ENCODE results near the gene SF3A2. TPM values are rescaled to one million over a fixed set of nuclear protein-coding genes. Genes with fewer than 3 reads are reported as not detected.
A peak's percentile ranks its signal among the peaks of the same experiment; 100 is the strongest.
"Not testable (repeated sequence)": the region's sequence is repeated elsewhere in the genome, so short reads cannot be mapped to it uniquely, and the experiment has no call there.

SF3A2 gene, protein sequence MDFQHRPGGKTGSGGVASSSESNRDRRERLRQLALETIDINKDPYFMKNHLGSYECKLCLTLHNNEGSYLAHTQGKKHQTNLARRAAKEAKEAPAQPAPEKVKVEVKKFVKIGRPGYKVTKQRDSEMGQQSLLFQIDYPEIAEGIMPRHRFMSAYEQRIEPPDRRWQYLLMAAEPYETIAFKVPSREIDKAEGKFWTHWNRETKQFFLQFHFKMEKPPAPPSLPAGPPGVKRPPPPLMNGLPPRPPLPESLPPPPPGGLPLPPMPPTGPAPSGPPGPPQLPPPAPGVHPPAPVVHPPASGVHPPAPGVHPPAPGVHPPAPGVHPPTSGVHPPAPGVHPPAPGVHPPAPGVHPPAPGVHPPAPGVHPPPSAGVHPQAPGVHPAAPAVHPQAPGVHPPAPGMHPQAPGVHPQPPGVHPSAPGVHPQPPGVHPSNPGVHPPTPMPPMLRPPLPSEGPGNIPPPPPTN
- 10 to 100 TPM; 48.0 to 78.1 (median 59.7) TPM for polyA plus RNA-seq (ENCODE audit: insufficient read length in 10 of 10)
- long read RNA-seq, donor 1, transcript SF3A2-201 (9 exons, 1,963 nt), result major isoform, 23 of 39 reads
- long read RNA-seq, donor 1, partial matches to known transcripts, result 14 of 39 reads
- long read RNA-seq, donor 1, other reads (novel, unspliced or antisense), result 0 of 39 reads
- long read RNA-seq, donor 2, transcript SF3A2-201 (9 exons, 1,963 nt), result major isoform, 21 of 25 reads
- long read RNA-seq, donor 2, partial matches to known transcripts, result 0 of 25 reads
- long read RNA-seq, donor 2, other reads (novel, unspliced or antisense), result 0 of 25 reads
- long read RNA-seq, donor 3, result 0 reads
- long read RNA-seq, donor 4, transcript SF3A2-201 (9 exons, 1,963 nt), result major isoform, 8 of 9 reads
- long read RNA-seq, donor 4, partial matches to known transcripts, result 0 of 9 reads
- long read RNA-seq, donor 4, other reads (novel, unspliced or antisense), result 0 of 9 reads
- long read RNA-seq, donor 5, transcript SF3A2-201 (9 exons, 1,963 nt), result major isoform, 33 of 187 reads
- long read RNA-seq, donor 5, partial matches to known transcripts, result 118 of 187 reads
- long read RNA-seq, donor 5, other reads (novel, unspliced or antisense), result 30 of 187 reads
- long read RNA-seq, donor 6, transcript SF3A2-201 (9 exons, 1,963 nt), result major isoform, 25 of 32 reads
- long read RNA-seq, donor 6, partial matches to known transcripts, result 6 of 32 reads
- long read RNA-seq, donor 6, other reads (novel, unspliced or antisense), result 0 of 32 reads
- long read RNA-seq, donor 7, transcript SF3A2-201 (9 exons, 1,963 nt), result major isoform, 11 of 12 reads
- long read RNA-seq, donor 7, partial matches to known transcripts, result 0 of 12 reads
- long read RNA-seq, donor 7, other reads (novel, unspliced or antisense), result 0 of 12 reads
- long read RNA-seq, donor 8, transcript SF3A2-201 (9 exons, 1,963 nt), result major isoform, 15 of 23 reads
- long read RNA-seq, donor 8, partial matches to known transcripts, result 7 of 23 reads
- long read RNA-seq, donor 8, other reads (novel, unspliced or antisense), result 0 of 23 reads
- long read RNA-seq, donor 9, partial matches to known transcripts, result 0 of 3 reads
- long read RNA-seq, donor 9, other reads (novel, unspliced or antisense), result 0 of 3 reads

DNA sequence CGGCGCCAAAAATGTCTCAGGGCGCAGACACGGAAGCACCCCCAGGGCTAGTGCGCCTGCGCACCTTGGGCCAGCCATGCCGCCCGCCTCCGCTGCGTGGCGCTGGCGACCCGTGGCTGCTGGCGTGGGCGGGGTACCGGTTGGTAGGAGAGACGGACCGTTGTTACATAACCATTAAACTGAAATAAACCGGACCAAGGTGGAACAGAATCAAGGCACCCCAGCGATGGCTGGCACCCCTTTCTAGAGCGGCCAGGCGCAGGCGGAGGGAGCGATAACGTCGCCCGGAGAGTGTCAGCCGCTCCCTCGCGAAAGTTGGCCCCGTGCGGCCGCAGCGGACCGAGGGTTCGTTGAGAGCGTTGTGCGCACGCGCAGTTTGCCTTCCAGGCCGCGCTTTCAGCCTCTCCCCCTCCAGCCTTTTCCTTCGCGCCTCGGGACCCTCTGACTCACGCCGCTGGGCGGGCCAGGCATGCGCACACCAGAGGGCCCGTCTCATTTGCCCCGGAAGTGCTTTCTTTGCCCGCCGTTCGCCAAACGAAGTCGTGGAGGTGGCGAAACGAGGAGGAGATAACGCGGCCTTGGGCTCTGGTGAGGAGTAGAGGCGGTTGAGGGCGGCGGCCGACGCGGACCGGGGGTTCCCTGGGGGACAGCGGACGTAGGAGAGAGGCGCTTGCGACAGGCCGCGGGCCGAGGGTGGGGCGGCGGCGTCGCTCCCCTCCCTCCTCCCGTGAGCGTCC lies at the start of gene SF3A2, which contains the start of gene PLEKHJ1:
Gene SF3A2 (plus strand): TSS at position 511 of the 737 bp plus-strand sequence. CDS start 6,595 bp downstream, outside the sequence.
Gene PLEKHJ1 (minus strand): TSS at position 16 of the 737 bp plus-strand sequence. CDS start 81 bp downstream, outside the sequence.
- peak; percentile 98 to 100 (median 99) for DNase-seq

DNA sequence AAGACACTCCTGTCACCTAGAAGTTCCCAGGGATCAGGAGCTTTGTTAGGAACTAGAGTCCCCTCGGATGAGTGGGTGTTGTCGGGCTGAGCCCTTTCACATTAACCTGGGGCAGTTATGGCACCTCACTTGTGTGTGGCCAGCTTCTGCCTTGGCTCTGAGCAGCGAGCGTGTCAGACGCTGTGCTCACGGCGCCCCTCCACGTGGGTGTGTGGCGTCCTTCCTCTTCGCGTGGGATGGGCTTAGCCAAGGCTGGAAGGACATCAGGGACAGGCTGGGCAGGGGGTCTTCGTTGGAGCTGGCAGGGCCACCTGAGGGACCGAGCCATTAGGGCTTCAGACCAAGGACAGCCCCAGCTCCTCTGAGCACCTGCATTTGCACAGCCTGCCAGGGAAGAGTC lies 49.5 kb upstream of the SF3A2 start:
- DNase-seq, result no peak

DNA sequence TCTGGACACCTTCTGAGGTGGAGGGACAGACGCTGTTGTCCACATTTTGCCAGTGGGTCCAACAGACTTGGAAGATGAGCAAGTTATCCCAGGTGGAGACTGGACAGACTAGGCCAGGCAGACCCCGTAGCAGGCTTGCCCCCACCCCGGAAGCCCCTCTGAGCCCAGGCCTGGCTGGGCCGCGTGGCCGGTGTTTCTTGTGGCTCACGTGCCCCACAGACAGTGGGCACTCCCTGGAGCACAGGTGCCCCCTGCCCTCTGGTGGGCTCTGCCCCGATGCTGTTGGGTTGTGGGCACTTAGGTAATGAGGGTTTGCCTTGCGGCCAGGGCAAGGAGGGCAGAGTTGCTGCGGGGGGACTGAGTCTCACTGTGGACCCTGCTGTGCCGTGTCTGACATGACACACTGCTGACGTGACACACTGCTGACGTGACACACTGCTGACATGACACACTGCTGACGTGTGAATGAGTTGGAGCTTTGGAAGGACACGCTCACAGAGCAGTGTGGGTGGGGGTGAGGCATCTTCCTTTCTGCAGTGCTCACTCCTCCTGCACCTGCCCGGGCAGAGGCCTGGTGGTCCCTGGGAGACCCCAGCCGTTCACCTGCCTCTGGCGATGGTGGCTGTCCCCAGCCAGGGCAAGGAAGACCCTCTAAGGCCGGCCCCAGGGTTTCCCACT lies 47.8 kb upstream of the SF3A2 start:
- DNase-seq, result no peak

DNA sequence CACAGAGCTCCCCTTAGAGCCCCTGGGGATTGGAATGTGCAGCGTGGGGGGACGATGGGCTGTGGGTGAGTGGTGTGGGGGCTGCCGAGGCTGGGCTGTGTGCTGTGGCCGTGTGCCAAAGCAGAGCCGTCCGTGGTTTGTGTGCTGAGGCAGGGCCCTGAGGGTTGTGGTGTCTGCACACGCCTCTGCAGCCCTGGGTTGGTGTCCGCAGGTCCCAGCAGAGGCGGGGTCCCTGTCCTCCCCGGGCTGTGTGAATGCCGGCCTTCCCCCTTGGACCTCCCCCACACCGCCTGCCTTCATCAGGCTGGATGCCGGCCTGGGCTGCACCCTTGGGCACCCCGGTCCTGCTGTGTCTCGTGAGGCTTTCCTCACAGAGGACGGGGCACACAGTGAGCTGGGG lies 46.7 kb upstream of the SF3A2 start:
- no peak for DNase-seq

DNA sequence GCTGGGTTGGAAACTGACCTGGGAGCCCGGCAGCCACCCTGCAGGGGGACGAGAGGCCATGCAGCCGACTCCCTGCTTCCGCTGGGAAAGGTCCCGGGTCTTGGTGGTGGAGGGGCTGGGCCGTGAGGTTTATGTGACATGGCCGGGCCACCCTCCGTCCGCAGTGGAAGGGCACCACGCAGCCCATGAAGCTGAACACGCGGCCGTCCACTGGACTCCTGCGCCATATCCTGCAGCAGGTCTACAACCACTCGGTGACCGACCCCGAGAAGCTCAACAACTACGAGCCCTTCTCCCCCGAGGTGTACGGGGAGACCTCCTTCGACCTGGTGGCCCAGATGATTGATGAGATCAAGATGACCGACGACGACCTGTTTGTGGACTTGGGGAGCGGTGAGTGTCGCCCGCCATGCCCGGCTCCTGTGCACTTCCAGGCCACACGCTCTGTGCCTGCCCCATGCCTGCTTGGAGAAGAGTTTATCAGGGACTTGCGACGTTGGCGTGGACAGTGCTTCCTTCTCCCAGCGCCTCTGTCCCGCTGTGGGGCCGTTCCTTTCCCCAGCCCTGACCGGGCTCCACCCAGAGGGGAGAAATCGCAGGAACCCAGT lies 45.7 kb upstream of the SF3A2 start:
- DNase-seq, result no peak

DNA sequence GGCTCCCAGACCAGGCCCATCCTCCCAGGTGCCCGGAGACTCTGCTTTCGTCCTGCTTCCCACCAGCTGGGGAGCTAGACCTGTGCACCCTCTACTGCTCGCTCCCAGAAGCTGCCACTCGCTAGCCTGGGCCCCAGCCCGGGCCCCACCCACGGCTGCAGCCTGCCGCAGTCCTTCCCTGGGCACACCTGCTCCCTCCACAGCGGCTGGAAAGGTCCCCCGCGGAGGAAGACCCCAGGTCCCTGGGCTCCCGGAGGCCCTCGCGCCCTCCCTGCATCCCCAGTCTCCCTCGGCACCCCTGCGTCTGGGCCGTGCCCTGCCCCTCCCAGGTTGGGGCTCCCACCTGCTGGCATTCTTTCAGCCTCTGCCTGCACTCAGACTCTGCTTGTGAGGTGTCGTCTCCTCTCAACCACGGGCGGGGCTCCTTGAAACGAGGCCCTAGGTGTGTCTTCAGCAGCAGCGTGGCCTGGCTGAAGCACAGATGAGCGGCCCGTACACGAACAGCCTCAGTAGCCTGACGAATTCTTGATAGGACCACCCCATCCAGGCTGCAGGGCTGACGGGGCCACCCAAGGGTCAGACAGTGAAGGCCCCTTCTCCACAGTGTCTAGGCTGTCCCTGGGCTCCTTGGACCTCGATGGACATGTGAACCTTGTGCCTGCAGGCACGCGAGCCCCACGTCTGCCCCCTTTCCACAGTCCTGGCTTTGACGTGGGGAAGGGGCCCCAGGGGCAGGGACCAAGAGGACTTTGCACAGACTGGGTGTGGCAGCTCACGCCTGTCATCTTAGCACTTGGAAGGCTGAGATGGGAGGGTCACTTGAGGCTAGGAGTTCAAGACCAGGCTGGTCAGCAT lies 44.9 kb upstream of the SF3A2 start:
- DNase-seq, result no peak

DNA sequence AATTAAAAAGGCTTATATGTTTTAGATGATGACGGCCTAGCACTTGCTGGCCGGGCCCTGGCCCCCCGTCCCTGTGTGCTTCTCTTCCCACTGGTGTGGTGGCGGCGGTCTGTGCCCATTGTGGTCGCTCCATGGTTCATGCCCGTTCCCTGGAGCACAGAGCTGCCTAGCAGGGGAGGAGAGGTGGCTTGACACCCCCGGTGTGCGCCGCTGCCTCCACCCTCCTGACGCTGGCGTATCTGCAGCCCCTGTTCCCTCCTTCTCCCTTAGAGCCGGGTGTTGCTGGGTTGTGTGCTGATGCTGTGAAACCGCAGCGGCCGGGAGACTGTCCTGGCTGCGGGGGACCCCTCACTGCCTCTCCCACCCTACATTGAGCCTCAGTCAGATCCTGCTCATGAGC lies 43.8 kb upstream of the SF3A2 start:
- no peak for DNase-seq

DNA sequence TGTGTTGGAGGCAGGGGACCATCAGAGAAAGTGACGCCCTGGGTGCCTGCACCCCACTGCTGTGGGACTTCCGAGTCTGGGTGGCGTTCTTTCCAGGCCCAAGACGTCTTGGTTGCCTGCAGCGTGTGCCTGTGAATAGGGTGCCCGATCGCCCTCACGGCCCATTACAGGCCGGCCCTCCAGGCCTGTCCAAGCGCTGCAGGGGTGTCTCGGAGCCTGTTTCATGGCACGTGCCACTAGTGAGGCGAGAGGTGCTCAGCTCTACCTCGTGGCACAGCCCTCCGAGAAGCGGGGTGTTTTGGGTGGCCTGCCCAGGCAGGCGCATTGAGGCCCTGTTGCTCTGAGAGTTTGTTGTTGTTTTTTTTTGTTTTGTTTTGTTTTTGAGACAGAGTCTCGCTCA lies 42.8 kb upstream of the SF3A2 start:
- DNase-seq, result no peak

DNA sequence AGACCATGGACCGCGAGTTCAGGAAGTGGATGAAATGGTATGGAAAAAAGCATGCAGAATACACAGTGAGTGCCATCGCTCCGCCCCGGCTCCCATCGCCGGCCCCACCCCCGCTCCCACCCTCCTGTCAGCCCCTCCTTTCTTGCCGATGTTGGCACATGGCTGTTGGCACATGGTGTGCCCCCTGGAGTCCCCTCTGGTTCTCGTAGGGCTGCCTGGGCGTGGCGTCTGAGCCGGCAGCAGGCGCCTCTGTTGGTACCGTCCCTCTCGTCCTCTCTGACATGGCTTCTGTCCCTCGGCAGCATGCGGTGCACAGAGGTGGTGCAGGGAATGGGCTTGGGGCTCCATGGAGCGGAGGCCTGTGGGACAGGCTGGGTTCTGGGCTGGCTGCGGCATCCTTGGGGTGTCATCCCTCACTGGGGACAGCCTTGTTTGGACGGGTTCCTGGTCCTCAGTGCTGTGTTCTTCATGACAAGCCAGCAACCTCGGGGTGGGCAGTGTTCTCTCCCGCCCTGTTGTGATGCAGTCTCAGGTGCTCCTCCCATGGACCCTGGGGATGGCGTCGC lies 42.0 kb upstream of the SF3A2 start:
- DNase-seq, result no peak

DNA sequence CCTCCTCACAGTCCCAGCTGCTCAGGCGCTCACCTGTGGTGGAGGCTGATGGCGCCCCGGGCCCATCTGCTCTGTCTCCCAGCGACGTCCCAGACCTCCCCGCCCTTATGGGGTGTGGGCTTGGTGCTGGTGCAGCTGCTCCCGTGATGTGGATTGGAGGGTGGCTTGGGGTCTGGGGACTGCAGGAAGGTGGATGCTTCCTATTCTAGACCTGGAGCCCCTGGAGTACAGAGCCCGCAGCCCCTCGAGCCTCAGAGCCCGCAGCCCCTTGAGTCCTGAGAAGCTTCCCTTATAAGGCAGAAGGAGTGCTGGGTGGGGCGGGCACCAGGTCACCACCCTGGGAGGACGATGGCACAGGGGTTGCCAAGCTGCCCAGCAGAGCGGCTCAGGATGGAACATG lies 41.3 kb upstream of the SF3A2 start:
- no peak for DNase-seq

DNA sequence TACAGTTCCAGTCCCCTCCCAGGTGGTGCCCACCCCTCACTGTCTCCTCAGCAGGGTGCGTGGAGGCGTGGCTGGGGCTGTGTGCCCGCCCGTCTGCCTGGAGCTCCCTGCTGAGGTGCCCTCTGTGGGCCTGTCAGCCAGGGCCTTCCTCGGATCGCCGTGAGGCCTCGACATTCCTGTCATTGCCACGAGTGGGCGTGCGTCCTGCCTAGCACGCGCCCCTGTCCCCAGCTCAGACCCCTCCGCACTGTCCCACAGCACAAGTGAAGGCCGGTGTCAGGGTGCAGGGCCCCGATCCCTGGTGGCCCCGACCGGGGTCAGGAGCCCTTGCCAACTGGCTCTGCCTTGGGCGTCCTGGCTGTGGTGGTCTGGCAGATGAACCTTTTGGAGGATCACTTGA lies 40.7 kb upstream of the SF3A2 start:
- no peak for DNase-seq

DNA sequence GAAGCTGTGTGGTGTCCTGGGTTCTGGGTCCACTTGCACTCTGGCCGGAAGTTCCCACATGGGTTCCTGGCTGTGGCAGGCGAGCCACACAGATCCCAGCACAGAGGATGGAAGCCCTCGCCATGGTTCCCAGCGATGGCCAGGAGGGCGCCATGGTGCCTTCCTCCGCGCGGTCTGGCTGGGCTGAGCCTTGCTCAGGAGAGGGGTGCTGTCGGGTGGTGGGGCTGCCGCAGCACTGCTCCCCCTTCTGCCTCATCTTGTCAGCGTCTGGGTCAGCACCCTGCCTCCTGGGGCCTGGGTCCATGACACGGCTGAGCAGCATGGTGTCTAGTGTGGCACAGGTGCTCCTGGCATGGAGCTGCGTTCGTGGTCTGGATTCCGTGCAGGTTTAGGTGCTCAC lies 39.4 kb upstream of the SF3A2 start:
- DNase-seq, result no peak

DNA sequence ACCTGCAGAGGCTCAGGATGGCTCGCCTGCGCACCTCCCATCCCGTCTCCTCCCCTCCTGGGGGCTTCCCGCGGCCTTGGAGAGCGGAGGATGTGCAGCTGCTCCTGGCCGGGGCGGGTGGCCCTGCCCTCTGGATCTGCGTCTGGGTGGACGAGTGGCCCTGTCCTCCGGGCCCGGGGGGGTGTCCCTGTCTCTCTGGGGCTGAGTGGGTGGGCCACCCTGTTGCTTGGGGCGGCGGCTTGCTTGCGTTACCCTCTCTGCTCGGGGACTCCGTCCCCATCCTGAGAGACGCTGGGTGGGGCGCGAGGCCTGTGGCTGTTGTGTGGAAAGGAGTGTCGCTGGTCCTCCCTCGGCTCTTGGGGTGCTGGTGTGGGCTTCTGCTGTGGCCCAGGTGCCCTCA lies 38.3 kb upstream of the SF3A2 start:
- no peak for DNase-seq

DNA sequence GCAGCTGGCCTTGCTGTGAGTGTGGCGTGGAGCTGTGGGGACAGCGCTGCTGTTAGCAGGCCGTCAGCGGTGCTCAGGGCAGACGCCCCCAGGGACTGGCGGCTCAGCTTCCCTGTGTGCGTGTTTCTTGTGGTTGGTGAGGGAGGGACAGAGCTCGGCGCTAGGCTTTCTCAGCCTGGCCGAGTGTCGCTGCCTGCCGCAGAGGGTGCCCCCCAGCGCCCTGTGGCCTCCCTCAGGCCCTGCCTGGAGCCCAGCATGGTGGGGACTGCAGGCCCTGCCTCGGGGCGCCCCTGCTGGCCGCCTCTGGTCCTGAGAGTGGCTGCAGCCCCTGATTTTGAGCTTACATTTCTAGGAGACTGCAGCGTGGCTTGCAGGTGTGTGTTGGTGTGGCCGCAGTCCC lies 37.4 kb upstream of the SF3A2 start:
- no peak for DNase-seq

DNA sequence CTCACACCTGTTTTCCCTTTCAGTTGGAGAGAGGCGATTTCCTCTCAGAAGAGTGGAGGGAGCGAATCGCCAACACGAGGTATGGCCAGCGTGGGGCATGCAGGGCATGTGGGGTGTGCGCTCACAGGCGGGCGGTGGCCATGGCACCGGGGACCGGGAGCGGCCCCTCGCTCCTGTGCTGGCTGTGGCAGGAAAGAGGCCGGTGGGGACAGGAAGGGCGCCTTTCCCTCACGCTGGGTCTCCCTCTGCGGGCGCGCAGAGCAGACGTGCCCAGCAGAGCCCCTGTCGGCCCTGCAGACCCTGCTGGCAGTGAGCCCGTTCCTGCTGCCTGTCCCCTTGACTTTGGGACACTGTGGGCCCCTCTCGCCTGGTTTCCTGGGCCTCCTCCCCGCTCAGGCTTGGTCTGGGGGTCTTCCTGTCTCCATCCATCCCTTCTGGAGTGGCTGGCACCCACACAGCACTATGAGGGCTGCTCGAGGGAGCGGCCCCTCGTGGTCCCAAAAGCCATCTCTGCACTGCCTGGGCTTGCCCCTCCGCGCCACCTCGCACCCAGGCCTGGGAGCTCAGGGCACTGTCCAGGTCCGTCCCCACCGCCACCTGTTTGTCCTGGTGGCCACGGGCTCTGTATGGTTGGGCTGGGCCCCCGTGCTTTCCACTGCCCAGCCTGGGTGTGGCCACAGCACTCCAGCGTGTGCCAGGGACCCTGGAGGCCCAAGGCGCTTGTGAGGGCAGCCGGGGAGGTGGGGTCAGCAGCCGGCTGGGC lies 36.6 kb upstream of the SF3A2 start:
- no peak for DNase-seq

DNA sequence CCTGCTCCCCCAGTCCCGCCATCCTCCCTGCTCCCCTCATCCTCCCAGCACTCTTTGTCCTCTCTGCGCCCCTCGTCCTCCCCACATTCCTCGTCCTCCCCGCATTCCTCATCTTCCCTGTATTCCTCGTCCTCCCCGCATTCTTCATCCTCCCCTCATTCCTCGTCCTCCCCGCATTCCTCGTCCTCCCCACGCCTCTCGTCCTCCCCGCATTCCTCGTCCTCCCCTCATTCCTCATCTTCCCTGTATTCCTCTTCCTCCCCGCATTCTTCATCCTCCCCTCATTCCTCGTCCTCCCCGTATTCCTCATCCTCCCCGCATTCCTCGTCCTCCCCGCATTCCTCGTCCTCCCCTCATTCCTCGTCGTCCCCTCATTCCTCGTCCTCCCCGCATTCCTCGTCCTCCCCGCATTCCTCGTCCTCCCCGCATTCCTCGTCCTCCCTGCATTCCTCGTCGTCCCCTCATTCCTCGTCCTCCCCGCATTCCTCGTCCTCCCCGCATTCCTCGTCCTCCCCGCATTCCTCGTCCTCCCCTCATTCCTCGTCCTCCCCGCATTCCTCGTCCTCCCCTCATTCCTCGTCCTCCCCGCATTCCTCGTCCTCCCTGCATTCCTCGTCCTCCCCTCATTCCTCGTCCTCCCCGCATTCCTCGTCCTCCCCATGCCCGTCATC lies 35.9 kb upstream of the SF3A2 start:
- not testable (repeated sequence) for DNase-seq
